ENCODE data around the gene MT2A.

GRCh38 chr16:56607109-56607618, 1.2 kb upstream of the MT2A start:
- TF ChIP-seq REST (IDR thresholded peaks at IDR 0.05; ENCODE audit: insufficient read depth in 1 of 2, low read depth in 2 of 2, low read length in 2 of 2) (no peak), POLR2AphosphoS5 (IDR thresholded peaks at IDR 0.05; ENCODE audit: low read depth, low read length) (no peak), SIN3A (IDR thresholded peaks at IDR 0.05; ENCODE audit: borderline replicate concordance, insufficient read depth, low read length) (no peak; the same call in 1 of the 2 replicates)

Data from PFSK-1 (cell line).